ENCODE results near the gene PNMA5.

Gene PNMA5

GRCh38 chrX:152958524-152959465 lies 35.1 kb downstream of the PNMA5 start:
- peak; percentile 93 to 94 for DNase-seq

- DNase-seq = no peak
Observed at GRCh38 chrX:152958047-152958446, 35.9 kb downstream of the PNMA5 start.

GRCh38 chrX:152950786-152951185 lies 43.1 kb downstream of the PNMA5 start:
- no peak for DNase-seq

GRCh38 chrX:152949114-152949513 lies 44.8 kb downstream of the PNMA5 start:
- no peak for DNase-seq

- DNase-seq = no peak
Observed at GRCh38 chrX:152946681-152947080, 47.2 kb downstream of the PNMA5 start.

GRCh38 chrX:152945021-152945979 lies 48.6 kb downstream of the PNMA5 start:
- no peak for DNase-seq

GRCh38 chrX:152943826-152944225 lies 50.1 kb downstream of the PNMA5 start:
- no peak for DNase-seq

GRCh38 chrX:152942077-152942442 lies 51.9 kb downstream of the PNMA5 start:
- no peak for DNase-seq

- peak; percentile 93 to 94 for DNase-seq
Observed at GRCh38 chrX:152941328-152942076, 52.4 kb downstream of the PNMA5 start.

Data from CD4-positive, alpha-beta T cell treated with Interleukin-1 beta for 1 hour (primary cell).